Measurements from ENCODE around the gene PDHA1.

PDHA1 gene

GRCh38 chrX:19358521-19358920 is 14.8 kb downstream of the PDHA1 start:
- Mint-ChIP-seq H3K36me3 (ENCODE audit: insufficient read depth) (peaks cover 36% of the 10 kb centered on the region), H3K27ac (no peak overlapping the region), H3K27me3 (no peaks in the 10 kb centered on the region), H3K9me3 (no peaks in the 10 kb centered on the region), H3K4me1 (ENCODE audit: low read depth in 2 of 2) (no peaks in the 10 kb centered on the region), H3K4me3 (no peak overlapping the region)
- DNase-seq = no peak
- no peak for ATAC-seq (replicated peaks)

DNA sequence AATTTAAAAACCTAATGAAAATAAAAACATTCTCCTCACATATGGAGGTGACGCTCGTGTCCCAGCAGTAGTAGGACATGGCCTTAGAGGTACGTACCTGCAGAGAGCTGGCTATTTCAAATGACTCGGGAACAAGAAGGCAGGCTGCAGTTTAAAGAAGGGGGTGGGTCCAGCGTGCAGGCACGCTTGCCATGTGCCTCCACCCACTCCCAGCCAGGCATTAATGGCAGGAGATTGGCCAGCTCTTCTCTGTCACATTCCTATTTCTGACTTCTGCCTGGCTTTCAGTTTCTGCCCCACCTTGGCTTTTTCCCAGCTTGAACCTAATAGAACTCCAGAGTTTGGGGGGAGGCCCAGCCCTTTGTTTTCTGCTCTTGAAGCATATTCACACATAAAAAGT is 17.2 kb downstream of the PDHA1 start:
- Mint-ChIP-seq H3K4me3 (no peak overlapping the region), H3K27me3 (no peaks in the 10 kb centered on the region), H3K27ac (no peak overlapping the region), H3K9me3 (no peaks in the 10 kb centered on the region), H3K36me3 (ENCODE audit: insufficient read depth) (peaks cover 36% of the 10 kb centered on the region), H3K4me1 (ENCODE audit: low read depth in 2 of 2) (no peaks in the 10 kb centered on the region)
- no peak for ATAC-seq (replicated peaks)
- DNase-seq = no peak

GRCh38 chrX:19361701-19362100 is 18.0 kb downstream of the PDHA1 start:
- no peak for ATAC-seq (replicated peaks)
- Mint-ChIP-seq H3K4me3 (no peak overlapping the region), H3K9me3 (no peaks in the 10 kb centered on the region), H3K27ac (no peak overlapping the region), H3K36me3 (ENCODE audit: insufficient read depth) (peaks cover 40% of the 10 kb centered on the region), H3K4me1 (ENCODE audit: low read depth in 2 of 2) (no peaks in the 10 kb centered on the region), H3K27me3 (no peaks in the 10 kb centered on the region)
- no peak for DNase-seq

DNA sequence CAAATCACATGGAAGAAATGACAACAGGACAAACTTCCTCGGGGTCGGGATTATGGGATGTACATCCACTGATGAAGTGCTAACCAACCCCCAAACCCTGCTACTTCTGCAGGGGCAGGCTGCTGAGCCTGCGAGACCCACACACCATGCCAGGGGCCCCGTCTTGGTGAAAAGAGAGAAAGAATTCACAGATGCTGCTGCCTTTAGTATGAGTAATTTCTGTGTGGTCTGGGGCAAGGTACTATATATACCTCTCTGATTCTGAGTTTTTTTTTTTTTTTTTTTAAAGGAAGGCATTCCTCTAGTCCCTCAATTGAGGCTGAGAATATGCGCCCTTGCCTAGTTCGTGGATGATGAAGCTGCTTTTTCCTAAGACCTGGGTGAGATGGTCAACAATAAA is 24.8 kb downstream of the PDHA1 start:
- Mint-ChIP-seq H3K4me3 (no peak overlapping the region), H3K4me1 (ENCODE audit: low read depth in 2 of 2) (peaks cover 8 to 9% of the 10 kb centered on the region in 2 donors), H3K27me3 (no peaks in the 10 kb centered on the region), H3K27ac (no peak overlapping the region), H3K36me3 (ENCODE audit: insufficient read depth) (peaks cover 19% of the 10 kb centered on the region), H3K9me3 (no peaks in the 10 kb centered on the region)
- ATAC-seq (replicated peaks) (no peak), DNase-seq (no peak)

GRCh38 chrX:19370061-19370460 is 26.3 kb downstream of the PDHA1 start:
- Mint-ChIP-seq H3K4me3 (no peak overlapping the region), H3K9me3 (no peaks in the 10 kb centered on the region), H3K36me3 (ENCODE audit: insufficient read depth) (peaks cover 17% of the 10 kb centered on the region), H3K27ac (no peak overlapping the region), H3K27me3 (no peaks in the 10 kb centered on the region), H3K4me1 (ENCODE audit: low read depth in 2 of 2) (peaks cover 8 to 9% of the 10 kb centered on the region in 2 donors)
- ATAC-seq (replicated peaks) (no peak), DNase-seq (no peak)

DNA sequence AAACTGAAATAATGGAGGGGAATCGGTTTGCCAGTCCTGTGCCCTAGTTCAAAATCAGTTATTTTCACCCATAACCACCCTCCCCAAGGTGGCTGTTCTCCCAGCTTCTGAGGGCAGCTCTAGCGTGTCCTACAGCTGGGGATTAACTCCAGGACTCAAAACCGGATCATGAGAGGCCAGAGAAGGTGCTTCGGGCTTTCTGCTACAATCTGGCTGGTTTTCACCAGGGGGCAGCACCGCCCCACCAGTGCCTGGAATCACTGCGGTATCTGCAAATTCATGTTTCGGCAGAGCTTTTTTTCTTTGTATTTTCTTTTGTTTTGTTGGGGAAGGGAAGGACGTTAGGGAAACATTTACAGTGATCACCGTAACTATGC is 28.4 kb downstream of the PDHA1 start:
- ATAC-seq (replicated peaks) = peak; percentile 90
- H3K27me3 Mint-ChIP-seq = no peaks in the 10 kb centered on the region
- peak overlapping the region in 1 of 2 donors; percentile 90 for H3K27ac Mint-ChIP-seq
- peak; percentile 51 to 61 (median 53) for DNase-seq
- H3K4me3 Mint-ChIP-seq = peak overlapping the region; percentile 86 to 87
- H3K4me1 Mint-ChIP-seq (ENCODE audit: low read depth in 2 of 2) = peaks cover 8 to 9% of the 10 kb centered on the region in 2 donors
- no peaks in the 10 kb centered on the region for H3K9me3 Mint-ChIP-seq
- H3K36me3 Mint-ChIP-seq (ENCODE audit: insufficient read depth) = peaks cover 5% of the 10 kb centered on the region

GRCh38 chrX:19372547-19373331 is 29.0 kb downstream of the PDHA1 start:
- Mint-ChIP-seq H3K9me3 (no peaks in the 10 kb centered on the region), H3K4me1 (ENCODE audit: low read depth in 2 of 2) (peaks cover 8 to 9% of the 10 kb centered on the region in 2 donors), H3K4me3 (peak overlapping the region; percentile 86 to 87), H3K27me3 (no peaks in the 10 kb centered on the region), H3K27ac (peak overlapping the region in 1 of 2 donors; percentile 90), H3K36me3 (ENCODE audit: insufficient read depth) (peaks cover 5% of the 10 kb centered on the region)
- peak in 1 of 3 experiments; percentile 1 for DNase-seq
- ATAC-seq (replicated peaks) = peak; percentile 50

GRCh38 chrX:19373351-19373891 is 29.7 kb downstream of the PDHA1 start:
- no peaks in the 10 kb centered on the region for H3K9me3 Mint-ChIP-seq
- H3K4me3 Mint-ChIP-seq = peak overlapping the region; percentile 86 to 87
- no peak for DNase-seq
- H3K4me1 Mint-ChIP-seq (ENCODE audit: low read depth in 2 of 2) = peaks cover 8 to 9% of the 10 kb centered on the region in 2 donors
- H3K36me3 Mint-ChIP-seq (ENCODE audit: insufficient read depth) = peaks cover 5% of the 10 kb centered on the region
- ATAC-seq (replicated peaks) = no peak
- H3K27ac Mint-ChIP-seq = no peak overlapping the region
- no peaks in the 10 kb centered on the region for H3K27me3 Mint-ChIP-seq

DNA sequence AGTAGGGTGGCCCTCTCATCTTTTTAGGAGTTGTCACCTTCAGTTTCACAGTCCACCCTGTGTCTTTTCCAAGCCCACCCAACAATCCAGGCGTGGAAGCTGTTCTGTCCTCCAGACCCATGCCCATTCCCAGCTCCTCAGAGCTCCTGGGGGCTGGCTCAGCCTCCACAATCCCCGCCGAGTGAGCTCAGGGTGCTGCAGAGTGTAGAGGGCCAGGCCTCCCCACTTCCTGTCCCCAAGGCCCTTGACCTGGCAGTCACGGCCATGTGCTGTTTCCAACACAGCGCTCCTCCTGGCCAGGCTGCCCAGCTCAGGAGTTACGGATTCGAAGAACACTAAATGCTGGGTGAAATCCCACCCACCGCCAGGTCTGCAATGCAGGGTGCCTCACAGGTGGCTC is 31.8 kb downstream of the PDHA1 start:
- H3K4me1 Mint-ChIP-seq (ENCODE audit: low read depth in 2 of 2) = peaks cover 8 to 9% of the 10 kb centered on the region in 2 donors
- no peaks in the 10 kb centered on the region for H3K9me3 Mint-ChIP-seq
- no peak overlapping the region for H3K27ac Mint-ChIP-seq
- peaks cover 5% of the 10 kb centered on the region for H3K36me3 Mint-ChIP-seq (ENCODE audit: insufficient read depth)
- DNase-seq (no peak), ATAC-seq (replicated peaks) (no peak)
- peaks cover under 1 to 3% of the 10 kb centered on the region in 2 donors for H3K27me3 Mint-ChIP-seq
- H3K4me3 Mint-ChIP-seq = no peak overlapping the region

- H3K4me3 Mint-ChIP-seq = no peak overlapping the region
- peaks cover under 1 to 2% of the 10 kb centered on the region in 2 donors for H3K4me1 Mint-ChIP-seq (ENCODE audit: low read depth in 2 of 2)
- peaks cover 11 to 12% of the 10 kb centered on the region in 2 donors for H3K27me3 Mint-ChIP-seq
- DNase-seq = no peak
- H3K9me3 Mint-ChIP-seq = no peaks in the 10 kb centered on the region
- H3K36me3 Mint-ChIP-seq (ENCODE audit: insufficient read depth) = no peaks in the 10 kb centered on the region
- no peak overlapping the region for H3K27ac Mint-ChIP-seq
- no peak for ATAC-seq (replicated peaks)
These were observed 34.1 kb downstream of the PDHA1 start for GRCh38 chrX:19377799-19378198.

- H3K27ac Mint-ChIP-seq = no peak overlapping the region
- no peaks in the 10 kb centered on the region for H3K9me3 Mint-ChIP-seq
- H3K4me3 Mint-ChIP-seq = no peak overlapping the region
- no peaks in the 10 kb centered on the region for H3K4me1 Mint-ChIP-seq (ENCODE audit: low read depth in 2 of 2)
- no peaks in the 10 kb centered on the region for H3K36me3 Mint-ChIP-seq (ENCODE audit: insufficient read depth)
- peaks cover 12 to 16% of the 10 kb centered on the region in 2 donors for H3K27me3 Mint-ChIP-seq
- no peak for DNase-seq
- ATAC-seq (replicated peaks) = no peak
These were observed 37.6 kb downstream of the PDHA1 start for GRCh38 chrX:19381326-19381725.

DNA sequence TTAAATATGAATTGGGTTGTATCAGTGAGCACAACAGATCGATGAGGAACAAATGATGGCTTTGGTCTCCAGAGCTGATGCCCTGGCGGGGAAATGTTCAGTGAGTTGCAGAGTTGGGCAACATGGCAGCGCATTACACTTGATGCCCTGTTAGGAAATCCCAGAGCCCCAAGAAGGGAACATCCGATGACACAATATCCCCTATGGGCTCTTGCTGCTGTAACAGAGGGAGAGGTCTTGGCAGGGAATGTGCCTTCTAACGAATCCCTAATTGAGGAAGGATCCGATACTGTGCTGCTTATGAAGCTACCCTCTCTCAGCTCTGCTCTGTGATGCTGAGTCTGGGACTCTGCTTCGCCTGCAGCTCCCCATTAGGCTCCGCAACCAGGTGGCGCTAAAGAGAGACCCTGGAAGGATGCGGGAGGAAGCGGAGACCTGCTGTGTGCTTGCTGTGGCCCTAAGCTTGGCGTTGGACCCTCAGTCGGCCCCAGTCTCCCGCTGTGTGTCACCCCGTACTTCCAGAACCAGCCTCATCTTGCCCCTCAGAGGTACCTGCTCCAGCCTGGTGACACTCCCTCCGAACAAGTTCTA is 38.9 kb downstream of the PDHA1 start:
- peaks cover 12 to 16% of the 10 kb centered on the region in 2 donors for H3K27me3 Mint-ChIP-seq
- H3K27ac Mint-ChIP-seq = no peak overlapping the region
- H3K9me3 Mint-ChIP-seq = no peaks in the 10 kb centered on the region
- ATAC-seq (replicated peaks) (peak; percentile 83), DNase-seq (peak; percentile 36 to 45 (median 37))
- H3K4me1 Mint-ChIP-seq (ENCODE audit: low read depth in 2 of 2) = no peaks in the 10 kb centered on the region
- H3K36me3 Mint-ChIP-seq (ENCODE audit: insufficient read depth) = no peaks in the 10 kb centered on the region
- no peak overlapping the region for H3K4me3 Mint-ChIP-seq

DNA sequence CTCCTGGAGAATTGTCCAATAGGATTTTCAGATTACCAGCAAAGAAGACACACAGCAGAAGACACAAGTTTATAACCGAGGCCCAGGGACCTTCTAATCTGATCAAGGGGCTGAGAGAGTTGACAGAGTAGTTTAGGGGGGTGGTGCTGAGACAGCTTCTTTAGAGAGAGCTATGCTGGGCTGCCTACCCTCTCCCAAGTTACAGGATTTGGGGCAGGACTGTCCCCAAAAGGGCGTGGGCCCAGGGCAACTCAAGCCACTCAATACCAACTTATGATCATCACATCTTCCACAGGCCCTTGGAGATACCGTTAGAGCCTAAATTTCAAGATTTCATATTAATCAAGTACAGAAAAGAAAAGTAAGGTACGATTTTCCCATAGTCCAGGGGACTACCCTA is 43.0 kb downstream of the PDHA1 start:
- no peak overlapping the region for H3K4me3 Mint-ChIP-seq
- DNase-seq = no peak
- ATAC-seq (replicated peaks) = no peak

More for the DNA sequence above, 43.0 kb downstream of the PDHA1 start:
- peaks cover 0 to 5% of the 10 kb centered on the region in 2 donors for H3K27me3 Mint-ChIP-seq
- H3K27ac Mint-ChIP-seq = no peak overlapping the region
- no peaks in the 10 kb centered on the region for H3K36me3 Mint-ChIP-seq (ENCODE audit: insufficient read depth)
- no peaks in the 10 kb centered on the region for H3K9me3 Mint-ChIP-seq
- H3K4me1 Mint-ChIP-seq (ENCODE audit: low read depth in 2 of 2) = no peaks in the 10 kb centered on the region
